Measurements from ENCODE around the gene TSSK3. TPM values are rescaled to one million over a fixed set of nuclear protein-coding genes. Genes with fewer than 3 reads are reported as not detected.

Gene TSSK3
- total RNA-seq, 1 experiment from 2014 or later, result 2.6 TPM

GRCh38 chr1:32341971-32342370, 20.4 kb upstream of the TSSK3 start:
- H3K4me3 Mint-ChIP-seq (ENCODE audit: unreplicated experiment), result no peak overlapping the region
- no peak for TF ChIP-seq CTCF (IDR thresholded peaks at IDR 0.05; ENCODE audit: insufficient read depth in 1 of 2, low read depth in 1 of 2, low read length in 1 of 2, severe bottlenecking in 1 of 2, unreplicated experiment in 1 of 2)
- Histone ChIP-seq H3K4me3 (ENCODE audit: low read depth, low read length) (no peak overlapping the region), H3K36me3 (ENCODE audit: control insufficient read depth, insufficient read depth, low read length) (no peaks in the 10 kb centered on the region), H3K27me3 (replicated peaks; ENCODE audit: control insufficient read depth, insufficient read depth, low read length) (no peaks in the 10 kb centered on the region), H3K9me3 (no peaks in the 10 kb centered on the region), H3K4me1 (0 out of 2 replicates have a peak, but pooled peaks cover 4% of the 10 kb centered on the region)
- H3K36me3 Mint-ChIP-seq (ENCODE audit: insufficient read depth, unreplicated experiment), result peaks cover 8% of the 10 kb centered on the region
- ChIA-PET CTCF (no interaction called here), POLR2A (interaction anchor here (0.7 kb wide), 1 partner anchor 10 kb away, joined by 3 read pairs; no protein-coding TSS in a partner anchor)
- H3K9me3 Mint-ChIP-seq (ENCODE audit: unreplicated experiment), result no peaks in the 10 kb centered on the region
- no peaks in the 10 kb centered on the region for H3K27me3 Mint-ChIP-seq (ENCODE audit: insufficient read depth, unreplicated experiment)
- H3K4me1 Mint-ChIP-seq (ENCODE audit: low read depth, unreplicated experiment), result peaks cover 16% of the 10 kb centered on the region
- DNase-seq, result no peak
- H3K27ac Mint-ChIP-seq (ENCODE audit: unreplicated experiment), result no peak overlapping the region
- no TSS peak for BruUV-seq (replicated peaks)
- intact Hi-C loops (cut with micrococcal nuclease; ENCODE audit: unreplicated experiment), result no loop called here

- Histone ChIP-seq H3K9me3 (no peaks in the 10 kb centered on the region), H3K4me3 (ENCODE audit: low read depth, low read length) (no peak overlapping the region), H3K36me3 (ENCODE audit: control insufficient read depth, insufficient read depth, low read length) (no peaks in the 10 kb centered on the region), H3K27me3 (replicated peaks; ENCODE audit: control insufficient read depth, insufficient read depth, low read length) (no peaks in the 10 kb centered on the region), H3K4me1 (0 out of 2 replicates have a peak, but pooled peaks cover 4% of the 10 kb centered on the region)
- peaks cover 16% of the 10 kb centered on the region for H3K4me1 Mint-ChIP-seq (ENCODE audit: low read depth, unreplicated experiment)
- intact Hi-C loops (cut with micrococcal nuclease; ENCODE audit: unreplicated experiment), result no loop called here
- DNase-seq, result no peak
- no peaks in the 10 kb centered on the region for H3K9me3 Mint-ChIP-seq (ENCODE audit: unreplicated experiment)
- no peak for TF ChIP-seq CTCF (IDR thresholded peaks at IDR 0.05; ENCODE audit: insufficient read depth in 1 of 2, low read depth in 1 of 2, low read length in 1 of 2, severe bottlenecking in 1 of 2, unreplicated experiment in 1 of 2)
- BruUV-seq (replicated peaks), result no TSS peak
- no peak overlapping the region for H3K4me3 Mint-ChIP-seq (ENCODE audit: unreplicated experiment)
- peaks cover 6% of the 10 kb centered on the region for H3K36me3 Mint-ChIP-seq (ENCODE audit: insufficient read depth, unreplicated experiment)
- H3K27me3 Mint-ChIP-seq (ENCODE audit: insufficient read depth, unreplicated experiment), result no peaks in the 10 kb centered on the region
- H3K27ac Mint-ChIP-seq (ENCODE audit: unreplicated experiment), result no peak overlapping the region
- CTCF ChIA-PET, result interaction anchor here (0.7 kb wide), 1 partner anchor 1128 kb away, joined by 3 read pairs; no protein-coding TSS in a partner anchor
- POLR2A ChIA-PET, result no interaction called here
Observed at GRCh38 chr1:32342704-32343103, 19.6 kb upstream of the TSSK3 start.

GRCh38 chr1:32345289-32345827, 17.0 kb upstream of the TSSK3 start:
- H3K36me3 Mint-ChIP-seq (ENCODE audit: insufficient read depth, unreplicated experiment), result peaks cover 6% of the 10 kb centered on the region
- no peak overlapping the region for H3K4me3 Mint-ChIP-seq (ENCODE audit: unreplicated experiment)
- no peaks in the 10 kb centered on the region for H3K27me3 Mint-ChIP-seq (ENCODE audit: insufficient read depth, unreplicated experiment)
- no peak for DNase-seq
- Histone ChIP-seq H3K4me1 (0 out of 2 replicates have a peak, but pooled peaks cover 4% of the 10 kb centered on the region), H3K27me3 (replicated peaks; ENCODE audit: control insufficient read depth, insufficient read depth, low read length) (no peaks in the 10 kb centered on the region), H3K9me3 (no peaks in the 10 kb centered on the region), H3K36me3 (ENCODE audit: control insufficient read depth, insufficient read depth, low read length) (no peaks in the 10 kb centered on the region), H3K4me3 (ENCODE audit: low read depth, low read length) (no peak overlapping the region)
- ChIA-PET CTCF (interaction anchor here (1.1 kb wide), 1 partner anchor 55 kb away, joined by 3 read pairs; no protein-coding TSS in a partner anchor), POLR2A (interaction anchor here (1.1 kb wide), 1 partner anchor 9 kb away, joined by 7 read pairs; the partner anchor contains the start of gene MARCKSL1)
- H3K9me3 Mint-ChIP-seq (ENCODE audit: unreplicated experiment), result no peaks in the 10 kb centered on the region
- H3K4me1 Mint-ChIP-seq (ENCODE audit: low read depth, unreplicated experiment), result peaks cover 16% of the 10 kb centered on the region
- intact Hi-C loops (cut with micrococcal nuclease; ENCODE audit: unreplicated experiment), result no loop called here
- H3K27ac Mint-ChIP-seq (ENCODE audit: unreplicated experiment), result no peak overlapping the region
- TF ChIP-seq CTCF (IDR thresholded peaks at IDR 0.05; ENCODE audit: insufficient read depth in 1 of 2, low read depth in 1 of 2, low read length in 1 of 2, severe bottlenecking in 1 of 2, unreplicated experiment in 1 of 2), result no peak
- no TSS peak for BruUV-seq (replicated peaks)
